WI38 (cell line): ENCODE measurements around the gene XXYLT1.

ENCODE experiments used
- H3K4me3 ChIP-seq: 2 replicates; pipeline ENCODE4 v1.5.1; 2011; ENCODE audit warnings: low read depth, mild to moderate bottlenecking, control low read depth, low read length
- CTCF ChIP-seq: IDR thresholded peaks from 2 replicates; pipeline ENCODE4 v1.5.1; 2012; ENCODE audit warnings: low read depth, mild to moderate bottlenecking, control low read depth, low read length

Gene XXYLT1

DNA sequence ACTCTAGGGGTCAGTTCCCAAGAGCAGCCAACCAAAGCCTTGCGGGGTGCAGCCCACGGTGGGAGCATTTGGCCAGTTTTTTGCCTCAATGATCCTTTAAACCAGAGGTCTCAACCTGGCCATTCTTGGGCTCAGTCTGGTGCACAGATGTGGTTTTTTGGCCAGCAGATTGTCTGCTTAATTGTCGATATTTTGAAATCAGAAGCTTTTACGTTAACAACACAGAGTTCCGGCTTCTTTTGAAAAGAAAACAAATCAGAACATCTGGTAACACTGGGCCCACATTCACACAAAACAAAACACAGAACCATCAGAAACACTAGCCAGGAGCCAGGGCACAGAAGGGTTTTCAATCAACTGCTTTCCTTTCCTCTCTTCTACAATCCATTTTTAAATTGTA lies 127.7 kb downstream of the XXYLT1 start:
- no peak overlapping the region for H3K4me3 ChIP-seq
- no peak for TF ChIP-seq CTCF

DNA sequence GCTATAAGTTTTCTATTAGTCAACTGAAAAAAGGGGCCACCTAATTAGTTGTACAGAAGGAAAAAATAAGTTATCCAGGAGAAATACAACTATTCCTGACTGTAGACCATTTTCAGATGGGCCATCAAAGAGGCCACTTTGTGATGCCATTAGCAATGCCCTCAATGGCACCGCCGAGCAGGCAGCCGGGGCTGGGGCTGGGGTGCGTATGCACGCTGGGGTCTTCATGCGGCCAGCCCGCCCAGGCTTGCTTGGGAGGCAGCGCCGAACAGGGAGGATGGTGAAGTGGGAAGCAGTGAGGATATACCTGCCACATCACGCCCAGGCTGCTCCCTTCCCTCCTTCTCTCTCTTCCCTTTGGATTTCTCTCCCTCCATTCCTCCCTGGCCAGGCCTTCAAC lies 128.4 kb downstream of the XXYLT1 start:
- no peak overlapping the region for H3K4me3 ChIP-seq
- no peak for TF ChIP-seq CTCF

- TF ChIP-seq CTCF = no peak
- no peak overlapping the region for H3K4me3 ChIP-seq
Observed at GRCh38 chr3:195140816-195141793, 129.9 kb downstream of the XXYLT1 start.

DNA sequence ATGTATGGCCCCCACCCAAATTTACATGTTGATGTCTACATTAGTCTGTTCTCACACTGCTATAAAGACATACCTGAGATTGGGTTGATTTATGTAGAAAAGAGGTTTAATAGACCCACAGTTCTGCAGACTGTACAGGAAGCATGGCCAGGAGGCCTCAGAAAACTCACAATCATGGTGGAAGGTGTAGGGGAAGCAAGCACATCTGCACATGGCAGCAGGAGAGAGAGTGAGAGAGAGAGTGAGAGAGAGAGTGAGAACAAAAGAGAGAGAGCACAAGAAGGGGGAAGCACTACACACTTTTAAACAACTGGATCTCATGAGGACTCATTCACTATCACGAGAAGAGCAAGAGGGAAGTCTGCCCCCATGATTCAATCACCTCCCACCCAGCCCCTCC lies 130.5 kb downstream of the XXYLT1 start:
- no peak overlapping the region for H3K4me3 ChIP-seq
- TF ChIP-seq CTCF = no peak

DNA sequence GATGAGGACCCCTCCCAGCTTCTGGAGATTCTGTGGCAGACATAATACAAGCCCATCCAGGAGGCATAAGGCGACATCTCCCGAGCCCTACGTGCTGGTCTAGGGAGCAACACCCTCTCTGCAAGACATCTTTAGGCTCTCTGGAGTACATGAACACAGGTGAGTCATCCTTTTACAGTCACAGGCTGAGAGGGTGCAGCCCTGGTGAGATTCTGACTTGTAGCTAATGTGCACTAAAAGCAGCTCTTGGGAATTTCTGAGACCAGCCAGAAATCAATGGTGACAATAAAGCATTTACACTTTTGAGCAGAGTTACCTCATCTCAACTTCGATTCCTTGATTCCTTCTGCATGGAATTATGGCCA lies 131.1 kb downstream of the XXYLT1 start:
- H3K4me3 ChIP-seq = no peak overlapping the region

GRCh38 chr3:195139091-195139875 lies 131.7 kb downstream of the XXYLT1 start:
- H3K4me3 ChIP-seq = no peak overlapping the region
- no peak for TF ChIP-seq CTCF

More for the DNA sequence above, 131.1 kb downstream of the XXYLT1 start:
- no peak for TF ChIP-seq CTCF
